Hindlimb muscle (tissue), 1 donor: Measurements from ENCODE around the gene DPT. TPM values are rescaled to one million over a fixed set of nuclear protein-coding genes. Genes with fewer than 3 reads are reported as not detected.

Source experiments
- DNase-seq: peaks from one replicate; pipeline ENCODE4 v3.0.0-alpha.2; 2013
- polyA plus RNA-seq: library from polyadenylated mRNA; unstranded; fragments of 120-200 nt; gene quantifications from one replicate; pipeline ENCODE4 v1.2.1, GENCODE V29; 2013; ENCODE audit not compliant: insufficient read length

The DPT gene
- polyA plus RNA-seq, 1 donor: 70.2 TPM

DNA sequence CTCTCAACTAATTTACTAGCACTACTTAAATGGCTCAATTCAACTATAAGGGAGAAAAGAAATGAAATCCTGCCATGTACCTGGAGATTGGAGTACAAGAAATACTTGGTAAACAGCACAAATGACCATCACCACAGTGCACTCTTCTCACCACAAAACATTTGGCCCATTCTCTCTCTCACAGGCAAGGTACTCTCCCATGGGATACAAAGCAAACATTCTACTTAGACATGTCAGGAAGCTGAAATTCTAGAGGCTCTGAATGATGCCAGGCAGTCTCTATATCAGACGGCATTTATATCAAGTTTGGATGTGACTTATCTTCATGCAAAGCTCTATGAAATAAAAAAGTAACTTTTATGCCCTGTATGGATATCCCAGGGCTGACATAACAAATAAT, 72.5 kb downstream of the DPT start:
- no peak for DNase-seq

DNA sequence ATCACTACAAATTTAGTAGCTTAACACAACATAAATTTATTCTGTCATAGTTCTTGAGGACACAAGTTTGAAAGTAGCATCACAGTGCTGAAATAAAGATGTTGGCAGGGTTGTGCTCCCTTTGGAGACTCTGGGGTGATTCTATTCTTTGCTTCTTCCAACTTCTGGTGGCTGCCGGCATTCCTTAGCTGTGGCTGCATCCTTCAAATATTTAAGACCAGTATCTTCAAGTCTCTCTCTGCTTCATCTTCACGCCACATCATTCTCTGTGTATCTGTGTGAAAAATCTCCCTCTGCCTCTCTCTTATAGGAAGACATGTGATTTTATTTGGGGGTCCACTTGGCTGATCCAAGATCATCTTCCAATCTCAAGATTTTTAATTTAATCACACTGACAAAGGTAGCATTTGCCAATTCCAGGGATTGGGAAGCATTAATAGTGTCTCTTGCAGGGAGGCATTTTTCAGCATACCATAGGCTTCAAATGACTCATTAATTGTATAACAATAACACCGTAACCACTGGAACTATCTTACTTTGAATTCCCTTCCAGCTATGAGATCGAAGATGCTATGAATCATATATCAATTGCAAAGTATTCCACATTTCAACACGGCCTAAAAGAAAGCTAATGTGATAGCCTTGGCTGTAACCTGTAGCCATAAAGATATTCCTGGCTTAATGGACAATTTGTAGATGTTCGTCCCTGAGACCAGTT, 74.6 kb downstream of the DPT start:
- no peak for DNase-seq

DNA sequence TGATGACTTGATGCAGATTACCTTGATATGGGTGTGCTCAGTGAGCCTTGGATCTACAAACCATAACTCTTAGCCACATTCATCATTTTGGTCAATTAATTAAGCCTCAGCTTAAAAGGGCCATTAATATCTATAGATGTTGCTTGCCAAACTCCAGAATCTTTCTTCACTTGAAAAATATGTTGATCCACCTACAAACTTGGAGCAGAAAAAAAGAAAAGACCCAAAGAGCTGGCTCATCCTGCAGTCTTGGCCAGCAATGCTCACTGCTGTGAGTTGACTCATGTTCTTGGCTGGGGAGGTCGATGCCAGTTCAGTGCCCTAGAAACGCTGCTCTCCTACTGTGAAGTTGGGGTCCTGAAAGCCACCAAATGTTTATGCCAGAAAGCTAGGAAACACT, 75.4 kb downstream of the DPT start:
- no peak for DNase-seq

DNA sequence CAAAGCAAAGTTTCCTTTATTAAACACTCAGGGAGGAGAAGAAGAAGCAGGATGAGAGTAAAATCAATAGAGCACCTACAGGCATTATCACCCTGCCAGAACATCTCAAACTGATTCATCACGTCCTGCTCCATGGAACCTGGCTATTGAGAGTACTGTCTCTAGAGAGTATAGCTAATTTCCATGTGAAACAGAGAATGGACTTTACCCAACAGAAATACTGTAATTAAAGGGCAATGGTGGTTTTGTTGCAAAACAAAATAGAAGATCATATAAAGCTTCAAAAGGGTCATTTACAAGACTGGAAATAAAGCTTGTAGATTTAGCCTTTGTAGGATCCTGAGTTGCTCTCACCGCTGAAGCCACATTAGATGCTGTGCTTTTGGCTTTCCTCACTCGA, 83.3 kb downstream of the DPT start:
- DNase-seq: no peak

Other genes starting within 250 kb of the DPT start
- gene XCL2, start 185.2 kb downstream of the DPT start, polyA plus RNA-seq: not detected
- gene XCL1, start 152.6 kb downstream of the DPT start, polyA plus RNA-seq: not detected